Astrocyte (in vitro differentiated cells and primary cell): ENCODE results near the gene RGS17. TPM values are rescaled to one million over a fixed set of nuclear protein-coding genes. Genes with fewer than 3 reads are reported as not detected.

Source experiments
- DNase-seq: peaks from one replicate; pipeline ENCODE4 v3.0.0-alpha.2; 2010; ENCODE audit warnings: low read depth
- FAIRE-seq: peaks from 2 replicates; lab custom pipeline; 2011; peaks lifted over from hg19 to GRCh38; lab: Jason Lieb, UNC
- H2AFZ ChIP-seq: 2 replicates; pipeline ENCODE4 v1.6.0; 2012; ENCODE audit warnings: low read depth, low read length, inconsistent platforms
- H3K27ac ChIP-seq: 2 replicates; pipeline ENCODE4 v1.5.1; 2011; ENCODE audit warnings: low read depth, low read length, inconsistent platforms
- H3K27me3 ChIP-seq: 2 replicates; pipeline ENCODE4 v1.6.0; 2011; ENCODE audit warnings: low read length, inconsistent platforms; ENCODE audit not compliant: insufficient read depth
- H3K36me3 ChIP-seq: 2 replicates; pipeline ENCODE4 v1.5.1; 2011; ENCODE audit warnings: low read length, inconsistent platforms; ENCODE audit not compliant: insufficient read depth
- H3K4me1 ChIP-seq: 2 replicates; pipeline ENCODE4 v1.5.1; 2011; ENCODE audit warnings: low read length, inconsistent platforms; ENCODE audit not compliant: insufficient read depth
- H3K4me2 ChIP-seq: 2 replicates; pipeline ENCODE4 v1.6.0; 2012; ENCODE audit warnings: low read length, inconsistent platforms
- H3K4me3 ChIP-seq: 2 replicates; pipeline ENCODE4 v1.5.1; 2011; ENCODE audit warnings: low read depth, mild to moderate bottlenecking, low read length, inconsistent platforms; ENCODE audit not compliant: insufficient read depth
- H3K79me2 ChIP-seq: 2 replicates; pipeline ENCODE4 v1.6.0; 2012; ENCODE audit warnings: mild to moderate bottlenecking, low read length, inconsistent platforms; ENCODE audit not compliant: insufficient read depth
- H3K9ac ChIP-seq: 2 replicates; pipeline ENCODE4 v1.6.0; 2012; ENCODE audit warnings: mild to moderate bottlenecking, low read length, inconsistent platforms
- H3K9me3 ChIP-seq: 2 replicates; pipeline ENCODE4 v1.5.1; 2012; ENCODE audit warnings: low read depth, mild to moderate bottlenecking, low read length, inconsistent platforms; ENCODE audit not compliant: insufficient read depth
- H4K20me1 ChIP-seq: 2 replicates; pipeline ENCODE4 v1.6.0; 2012; ENCODE audit warnings: low read length, inconsistent platforms; ENCODE audit not compliant: insufficient read depth
- H3K27ac Mint-ChIP-seq: one replicate; pipeline ENCODE4 v1.8.0; 2021; ENCODE audit warnings: mild to moderate bottlenecking, mixed read lengths; ENCODE audit not compliant: unreplicated experiment
- H3K27me3 Mint-ChIP-seq: one replicate; pipeline ENCODE4 v1.8.0; 2021; ENCODE audit warnings: low read depth, mixed read lengths; ENCODE audit not compliant: unreplicated experiment
- H3K36me3 Mint-ChIP-seq: one replicate; pipeline ENCODE4 v1.8.0; 2021; ENCODE audit warnings: low read depth, mixed read lengths; ENCODE audit not compliant: unreplicated experiment
- H3K4me1 Mint-ChIP-seq: one replicate; pipeline ENCODE4 v1.8.0; 2021; ENCODE audit warnings: low read depth, mixed read lengths; ENCODE audit not compliant: unreplicated experiment
- H3K4me3 Mint-ChIP-seq: one replicate; pipeline ENCODE4 v1.8.0; 2021; ENCODE audit warnings: mild to moderate bottlenecking, moderate library complexity, mixed read lengths; ENCODE audit not compliant: unreplicated experiment
- H3K9me3 Mint-ChIP-seq: one replicate; pipeline ENCODE4 v1.8.0; 2021; ENCODE audit warnings: mild to moderate bottlenecking, mixed read lengths; ENCODE audit not compliant: unreplicated experiment
- CTCF ChIP-seq: IDR thresholded peaks from 2 replicates; pipeline ENCODE4 v1.5.1; 2011; ENCODE audit warnings: low read depth, mild to moderate bottlenecking, inconsistent platforms, low read length, moderate library complexity; ENCODE audit not compliant: insufficient read depth
- EZH2 ChIP-seq: IDR thresholded peaks from 2 replicates; pipeline ENCODE4 v1.6.1; 2012; ENCODE audit warnings: mild to moderate bottlenecking, low read length, inconsistent platforms; ENCODE audit not compliant: insufficient read depth
- total RNA-seq: library from RNA; stranded (reverse); gene quantifications from 2 replicates; pipeline ENCODE4 v1.2.1, GENCODE V29; 2021

Gene RGS17
- total RNA-seq, 1 donor from 2014 or later: 3.4 TPM

GRCh38 chr6:153031335-153031955 is 99.6 kb downstream of the RGS17 start:
- no peak for FAIRE-seq
- Mint-ChIP-seq H3K27me3 (no peaks in the 10 kb centered on the region), H3K4me3 (no peak overlapping the region), H3K9me3 (no peaks in the 10 kb centered on the region), H3K4me1 (peaks cover 9% of the 10 kb centered on the region), H3K27ac (no peak overlapping the region), H3K36me3 (no peaks in the 10 kb centered on the region)
- Histone ChIP-seq H3K4me2 (no peak overlapping the region), H3K79me2 (no peaks in the 10 kb centered on the region), H3K4me1 (peaks cover 7% of the 10 kb centered on the region), H3K9ac (no peak overlapping the region), H3K36me3 (no peaks in the 10 kb centered on the region), H2AFZ (no peak overlapping the region), H3K4me3 (no peak overlapping the region), H3K27me3 (no peaks in the 10 kb centered on the region), H3K27ac (no peak overlapping the region), H3K9me3 (no peaks in the 10 kb centered on the region), H4K20me1 (no peaks in the 10 kb centered on the region)
- DNase-seq: peak; percentile 11
- TF ChIP-seq CTCF (no peak), EZH2 (no peak)

GRCh38 chr6:153028963-153029362 is 102.1 kb downstream of the RGS17 start:
- Mint-ChIP-seq H3K27me3 (no peaks in the 10 kb centered on the region), H3K9me3 (no peaks in the 10 kb centered on the region), H3K36me3 (no peaks in the 10 kb centered on the region), H3K4me1 (peaks cover 9% of the 10 kb centered on the region), H3K27ac (no peak overlapping the region), H3K4me3 (no peak overlapping the region)
- Histone ChIP-seq H2AFZ (no peak overlapping the region), H3K9me3 (no peaks in the 10 kb centered on the region), H3K4me2 (no peak overlapping the region), H3K27me3 (no peaks in the 10 kb centered on the region), H3K4me1 (peaks cover 7% of the 10 kb centered on the region), H3K79me2 (no peaks in the 10 kb centered on the region), H4K20me1 (no peaks in the 10 kb centered on the region), H3K27ac (peak overlapping the region; percentile 5), H3K4me3 (no peak overlapping the region), H3K36me3 (no peaks in the 10 kb centered on the region), H3K9ac (no peak overlapping the region)
- FAIRE-seq: no peak
- DNase-seq: no peak
- TF ChIP-seq CTCF (no peak), EZH2 (no peak)

GRCh38 chr6:153028286-153028685 is 102.8 kb downstream of the RGS17 start:
- DNase-seq: no peak
- Histone ChIP-seq H3K27me3 (no peaks in the 10 kb centered on the region), H3K9ac (no peak overlapping the region), H3K36me3 (no peaks in the 10 kb centered on the region), H3K4me1 (peaks cover 7% of the 10 kb centered on the region), H3K27ac (peak overlapping the region; percentile 8), H4K20me1 (no peaks in the 10 kb centered on the region), H3K4me2 (no peak overlapping the region), H3K79me2 (no peaks in the 10 kb centered on the region), H3K9me3 (no peaks in the 10 kb centered on the region), H3K4me3 (no peak overlapping the region), H2AFZ (no peak overlapping the region)
- TF ChIP-seq CTCF (no peak), EZH2 (no peak)
- H3K9me3 Mint-ChIP-seq: no peaks in the 10 kb centered on the region
- no peaks in the 10 kb centered on the region for H3K36me3 Mint-ChIP-seq
- FAIRE-seq: no peak
- H3K27me3 Mint-ChIP-seq: no peaks in the 10 kb centered on the region
- H3K27ac Mint-ChIP-seq: peak overlapping the region; percentile 22
- peaks cover 9% of the 10 kb centered on the region for H3K4me1 Mint-ChIP-seq
- no peak overlapping the region for H3K4me3 Mint-ChIP-seq
